Testis (tissue), 2 donors: ENCODE data around the gene XXYLT1.

Source experiments
- CTCF ChIP-seq, 3 experiments: fragments of 450-650 bp in 2 of 3; fragments of 200-600 bp in 1 of 3; sonication (generic) in 1 of 3; IDR thresholded peaks; one replicate each; pipeline ENCODE4 v1.5.1; 2016 to 2019; ENCODE audit warnings: antibody characterized with exemption in 3 of 3, mild to moderate bottlenecking in 2 of 3, moderate library complexity in 1 of 3
- POLR2A ChIP-seq: fragments of 450-650 bp; IDR thresholded peaks from one replicate; pipeline ENCODE4 v1.6.1; 2017; ENCODE audit warnings: antibody characterized with exemption, mild to moderate bottlenecking, moderate library complexity

GRCh38 chr3:195094191-195094921 is 176.6 kb downstream of the XXYLT1 start:
- TF ChIP-seq CTCF (IDR thresholded peaks at IDR 0.05) (no peak), POLR2A (no peak)
